Ureter (tissue), 1 donor: ENCODE data around the gene PHLDA2. TPM values are rescaled to one million over a fixed set of nuclear protein-coding genes. Genes with fewer than 3 reads are reported as not detected.

Experiments
- DNase-seq: peaks from one replicate; pipeline ENCODE4 v3.0.0-alpha.2; 2020; ENCODE audit warnings: low spot score
- total RNA-seq: library from RNA; stranded (reverse); gene quantifications from one replicate; pipeline ENCODE4 v1.2.4, GENCODE V29; 2023
- donor health status: DM: yes; HTN: yes; CAD: no.

PHLDA2 gene
- total RNA-seq, 1 donor from 2014 or later = 15.9 TPM

GRCh38 chr11:2897048-2897447 lies 32.2 kb downstream of the PHLDA2 start:
- no peak for DNase-seq

GRCh38 chr11:2896047-2896446 lies 33.2 kb downstream of the PHLDA2 start:
- DNase-seq = no peak

- DNase-seq = no peak
These were observed 35.3 kb downstream of the PHLDA2 start for GRCh38 chr11:2893935-2894334.

- no peak for DNase-seq
These were observed 36.2 kb downstream of the PHLDA2 start for GRCh38 chr11:2892967-2893528.

GRCh38 chr11:2892215-2892966 lies 36.8 kb downstream of the PHLDA2 start:
- peak; percentile 80 for DNase-seq

GRCh38 chr11:2891326-2892214 lies 37.6 kb downstream of the PHLDA2 start:
- DNase-seq = no peak

- DNase-seq = peak; percentile 76
These were observed 38.5 kb downstream of the PHLDA2 start for GRCh38 chr11:2890466-2891294.

- no peak for DNase-seq
These were observed 39.6 kb downstream of the PHLDA2 start for GRCh38 chr11:2889362-2890273.

GRCh38 chr11:2888266-2888968 lies 40.8 kb downstream of the PHLDA2 start:
- DNase-seq = peak; percentile 93

GRCh38 chr11:2887515-2888195 lies 41.6 kb downstream of the PHLDA2 start:
- DNase-seq = no peak

GRCh38 chr11:2886936-2887335 lies 42.3 kb downstream of the PHLDA2 start:
- DNase-seq = no peak

- DNase-seq = no peak
These were observed 42.9 kb downstream of the PHLDA2 start for GRCh38 chr11:2886191-2886894.

GRCh38 chr11:2885678-2886081 lies 43.5 kb downstream of the PHLDA2 start, which contains the start of gene CDKN1C:
TSS of gene CDKN1C (minus strand) at chr11:2885775. CDS start at chr11:2885456, 319 bp downstream.
- DNase-seq = peak; percentile 91

GRCh38 chr11:2885017-2885677 lies 44.1 kb downstream of the PHLDA2 start:
- DNase-seq = no peak

- no peak for DNase-seq
These were observed 45.0 kb downstream of the PHLDA2 start for GRCh38 chr11:2883979-2884815.

GRCh38 chr11:2883640-2883978 lies 45.6 kb downstream of the PHLDA2 start:
- DNase-seq = no peak
